HEK293 (cell line): ENCODE measurements around the gene KIAA0753.

Source experiments
- GLI2 ChIP-seq: fragments of 450-650 bp; formaldehyde crosslinking; IDR thresholded peaks from 2 replicates; pipeline ENCODE4; 2017; ENCODE audit warnings: missing biosample characterization, missing genetic modification characterization, low read depth, borderline replicate concordance
- GLIS1 ChIP-seq: fragments of 450-650 bp; formaldehyde crosslinking; IDR thresholded peaks from 2 replicates; pipeline ENCODE4 v1.5.1; 2016; ENCODE audit warnings: missing biosample characterization, missing genetic modification characterization
- HOXC10 ChIP-seq: sonication (generic); formaldehyde crosslinking; IDR thresholded peaks from 2 replicates; pipeline ENCODE4 v1.8.1; 2023; ENCODE audit warnings: mild to moderate bottlenecking, missing genetic modification reagents
- IKZF3 ChIP-seq: fragments of 450-650 bp; IDR thresholded peaks from 2 replicates; pipeline ENCODE4 v1.5.0; 2018; ENCODE audit warnings: missing biosample characterization, mild to moderate bottlenecking, missing genetic modification characterization, moderate library complexity
- MZF1 ChIP-seq: fragments of 450-650 bp; formaldehyde crosslinking; IDR thresholded peaks from 2 replicates; pipeline ENCODE4 v1.5.1; 2017; ENCODE audit warnings: missing biosample characterization, missing genetic modification characterization, borderline replicate concordance
- SCRT2 ChIP-seq: fragments of 450-650 bp; formaldehyde crosslinking; IDR thresholded peaks from 2 replicates; pipeline ENCODE4 v1.5.1; 2016; ENCODE audit warnings: missing biosample characterization, missing genetic modification characterization
- SP3 ChIP-seq: fragments of 450-650 bp; formaldehyde crosslinking; IDR thresholded peaks from 2 replicates; pipeline ENCODE4 v1.5.1; 2016; ENCODE audit warnings: missing biosample characterization, missing genetic modification characterization
- YY2 ChIP-seq: fragments of 450-650 bp; formaldehyde crosslinking; IDR thresholded peaks from 2 replicates; pipeline ENCODE4 v1.5.1; 2016; ENCODE audit warnings: missing biosample characterization, missing genetic modification characterization
- ZBTB20 ChIP-seq: fragments of 450-650 bp; formaldehyde crosslinking; IDR thresholded peaks from 2 replicates; pipeline ENCODE4 v1.5.1; 2016; ENCODE audit warnings: missing biosample characterization, missing genetic modification characterization
- ZEB2 ChIP-seq: fragments of 450-650 bp; formaldehyde crosslinking; IDR thresholded peaks from 2 replicates; pipeline ENCODE4 v1.5.1; 2016; ENCODE audit warnings: missing biosample characterization, missing genetic modification characterization
- ZFP37 ChIP-seq: fragments of 450-650 bp; formaldehyde crosslinking; IDR thresholded peaks from 2 replicates; pipeline ENCODE4 v1.5.1; 2016; ENCODE audit warnings: missing biosample characterization, missing genetic modification characterization
- ZNF10 ChIP-seq: fragments of 450-650 bp; formaldehyde crosslinking; IDR thresholded peaks from 2 replicates; pipeline ENCODE4 v1.5.1; 2017; ENCODE audit warnings: missing biosample characterization, missing genetic modification characterization
- ZNF169 ChIP-seq: fragments of 450-650 bp; formaldehyde crosslinking; IDR thresholded peaks from 2 replicates; pipeline ENCODE4 v1.5.1; 2016; ENCODE audit warnings: missing biosample characterization, missing genetic modification characterization
- ZNF174 ChIP-seq: fragments of 450-650 bp; formaldehyde crosslinking; IDR thresholded peaks from 2 replicates; pipeline ENCODE4 v1.5.0; 2017; ENCODE audit warnings: missing biosample characterization, mild to moderate bottlenecking, missing genetic modification characterization
- ZNF221 ChIP-seq: fragments of 450-650 bp; formaldehyde crosslinking; IDR thresholded peaks from 2 replicates; pipeline ENCODE4 v1.5.1; 2017; ENCODE audit warnings: missing biosample characterization, missing genetic modification characterization, borderline replicate concordance
- ZNF24 ChIP-seq: fragments of 450-650 bp; formaldehyde crosslinking; IDR thresholded peaks from 2 replicates; pipeline ENCODE4 v1.5.1; 2016; ENCODE audit warnings: missing biosample characterization, missing genetic modification characterization
- ZNF266 ChIP-seq: fragments of 450-650 bp; formaldehyde crosslinking; IDR thresholded peaks from 2 replicates; pipeline ENCODE4 v1.5.1; 2016; ENCODE audit warnings: missing biosample characterization, missing genetic modification characterization, low read depth
- ZNF341 ChIP-seq: fragments of 450-650 bp; formaldehyde crosslinking; IDR thresholded peaks from 2 replicates; pipeline ENCODE4; 2016; ENCODE audit warnings: low read depth, missing biosample characterization, missing genetic modification characterization
- ZNF37A ChIP-seq: fragments of 450-650 bp; IDR thresholded peaks from 2 replicates; pipeline ENCODE4 v1.5.1; 2018; ENCODE audit warnings: missing biosample characterization, missing genetic modification characterization
- ZNF433 ChIP-seq: fragments of 450-650 bp; formaldehyde crosslinking; IDR thresholded peaks from 2 replicates; pipeline ENCODE4 v1.5.1; 2016; ENCODE audit warnings: missing biosample characterization, missing genetic modification characterization, low read depth
- ZNF501 ChIP-seq: fragments of 450-650 bp; formaldehyde crosslinking; IDR thresholded peaks from 2 replicates; pipeline ENCODE4 v1.5.1; 2016; ENCODE audit warnings: missing biosample characterization, missing genetic modification characterization
- ZNF548 ChIP-seq: fragments of 450-650 bp; formaldehyde crosslinking; IDR thresholded peaks from 2 replicates; pipeline ENCODE4 v1.5.1; 2016; ENCODE audit warnings: missing biosample characterization, missing genetic modification characterization
- ZNF560 ChIP-seq: fragments of 450-650 bp; formaldehyde crosslinking; IDR thresholded peaks from 2 replicates; pipeline ENCODE4 v1.5.1; 2017; ENCODE audit warnings: missing biosample characterization, missing genetic modification characterization, borderline replicate concordance
- ZNF571 ChIP-seq: fragments of 450-650 bp; formaldehyde crosslinking; IDR thresholded peaks from 2 replicates; pipeline ENCODE4 v1.5.0; 2017; ENCODE audit warnings: missing biosample characterization, missing genetic modification characterization
- ZNF610 ChIP-seq: fragments of 450-650 bp; formaldehyde crosslinking; IDR thresholded peaks from 2 replicates; pipeline ENCODE4 v1.5.1; 2016; ENCODE audit warnings: missing biosample characterization, missing genetic modification characterization, borderline replicate concordance
- ZNF621 ChIP-seq: fragments of 450-650 bp; formaldehyde crosslinking; IDR thresholded peaks from 2 replicates; pipeline ENCODE4 v1.5.1; 2017; ENCODE audit warnings: missing biosample characterization, missing genetic modification characterization
- ZNF629 ChIP-seq: fragments of 450-650 bp; formaldehyde crosslinking; IDR thresholded peaks from 2 replicates; pipeline ENCODE4 v1.5.1; 2017; ENCODE audit warnings: missing biosample characterization, missing genetic modification characterization
- ZNF658 ChIP-seq: fragments of 450-650 bp; formaldehyde crosslinking; IDR thresholded peaks from 2 replicates; pipeline ENCODE4; 2016; ENCODE audit warnings: missing biosample characterization, missing genetic modification characterization
- ZNF747 ChIP-seq: fragments of 450-650 bp; formaldehyde crosslinking; IDR thresholded peaks from 2 replicates; pipeline ENCODE4 v1.5.1; 2016; ENCODE audit warnings: missing biosample characterization, missing genetic modification characterization
- ZNF768 ChIP-seq: fragments of 450-650 bp; formaldehyde crosslinking; IDR thresholded peaks from 2 replicates; pipeline ENCODE4 v1.5.1; 2018; ENCODE audit warnings: missing biosample characterization, mild to moderate bottlenecking, missing genetic modification characterization
- ZNF785 ChIP-seq: fragments of 450-650 bp; formaldehyde crosslinking; IDR thresholded peaks from 2 replicates; pipeline ENCODE4 v1.5.1; 2016; ENCODE audit warnings: missing biosample characterization, missing genetic modification characterization
- TF ChIP-seq, protein P1 (sequence below): fragments of 450-650 bp; formaldehyde crosslinking; IDR thresholded peaks from 2 replicates; pipeline ENCODE4 v1.5.1; 2016; ENCODE audit warnings: missing biosample characterization, missing genetic modification characterization
- TF ChIP-seq, protein P2 (sequence below): fragments of 450-650 bp; formaldehyde crosslinking; IDR thresholded peaks from 2 replicates; pipeline ENCODE4 v1.5.1; 2017; ENCODE audit warnings: missing biosample characterization, missing genetic modification characterization
- TF ChIP-seq, protein P3 (sequence below): fragments of 450-650 bp; formaldehyde crosslinking; IDR thresholded peaks from 2 replicates; pipeline ENCODE4 v1.5.1; 2016; ENCODE audit warnings: missing biosample characterization, missing genetic modification characterization, borderline replicate concordance
- TF ChIP-seq, protein P4 (sequence below): fragments of 450-650 bp; formaldehyde crosslinking; IDR thresholded peaks from 2 replicates; pipeline ENCODE4 v1.5.1; 2016; ENCODE audit warnings: missing biosample characterization, missing genetic modification characterization
- TF ChIP-seq, protein P5 (sequence below): fragments of 450-650 bp; formaldehyde crosslinking; IDR thresholded peaks from 2 replicates; pipeline ENCODE4; 2016; ENCODE audit warnings: missing biosample characterization, missing genetic modification characterization

KIAA0753 gene

DNA sequence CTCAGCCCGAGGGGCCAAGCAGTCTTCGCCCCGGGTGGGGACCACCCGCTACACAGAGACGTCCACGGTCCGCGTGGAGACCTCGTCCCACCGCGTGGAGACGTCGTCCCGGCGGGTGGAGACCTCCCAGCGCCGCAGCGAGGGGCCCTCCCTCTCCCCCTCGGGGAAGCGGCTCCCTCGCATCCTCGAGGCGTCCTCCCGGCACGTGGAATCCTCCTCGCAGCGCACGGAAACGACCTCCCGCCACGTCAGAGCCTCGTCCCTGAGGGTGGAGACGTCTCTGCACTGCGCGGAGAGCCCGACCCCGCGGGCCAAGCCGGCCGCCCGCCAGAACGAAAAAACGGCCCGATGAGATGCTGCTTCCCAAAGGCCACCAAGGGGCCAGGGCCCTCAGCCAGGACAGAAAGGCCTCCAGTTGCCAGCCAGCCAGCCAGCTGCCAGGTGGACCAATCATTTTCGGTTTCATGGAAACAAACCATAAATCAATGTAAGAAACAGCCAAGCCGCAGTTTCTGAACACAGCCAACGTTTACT lies 11.5 kb upstream of the KIAA0753 start (continued):
- no peak; the same call in 1 of the 2 replicates for TF ChIP-seq ZNF341
- TF ChIP-seq ZNF10 (tag by site-specific recombination): no peak
- TF ChIP-seq ZNF610 (tag by site-specific recombination): 0 out of 2 replicates have a peak, but pooled peaks have one; percentile 58
- peak; percentile 44; the same call in 1 of the 2 replicates for TF ChIP-seq ZNF629
- TF ChIP-seq ZNF266: no peak
- no peak for TF ChIP-seq YY2
- TF ChIP-seq, protein P1, sequence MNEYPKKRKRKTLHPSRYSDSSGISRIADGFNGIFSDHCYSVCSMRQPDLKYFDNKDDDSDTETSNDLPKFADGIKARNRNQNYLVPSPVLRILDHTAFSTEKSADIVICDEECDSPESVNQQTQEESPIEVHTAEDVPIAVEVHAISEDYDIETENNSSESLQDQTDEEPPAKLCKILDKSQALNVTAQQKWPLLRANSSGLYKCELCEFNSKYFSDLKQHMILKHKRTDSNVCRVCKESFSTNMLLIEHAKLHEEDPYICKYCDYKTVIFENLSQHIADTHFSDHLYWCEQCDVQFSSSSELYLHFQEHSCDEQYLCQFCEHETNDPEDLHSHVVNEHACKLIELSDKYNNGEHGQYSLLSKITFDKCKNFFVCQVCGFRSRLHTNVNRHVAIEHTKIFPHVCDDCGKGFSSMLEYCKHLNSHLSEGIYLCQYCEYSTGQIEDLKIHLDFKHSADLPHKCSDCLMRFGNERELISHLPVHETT (tag by site-specific recombination): no peak; the same call in 1 of the 2 replicates
- TF ChIP-seq IKZF3 (tag by site-specific recombination): no peak
- no peak for TF ChIP-seq ZNF24 (tag by site-specific recombination)
- TF ChIP-seq ZFP37 (tag by site-specific recombination): peak; percentile 85
- TF ChIP-seq ZNF747: no peak
- TF ChIP-seq HOXC10: no peak; the same call in 1 of the 2 replicates
- peak; percentile 60; the same call in 1 of the 2 replicates for TF ChIP-seq ZNF785 (tag by site-specific recombination)
- TF ChIP-seq ZBTB20 (tag by site-specific recombination): peak; percentile 59; the same call in 1 of the 2 replicates
- TF ChIP-seq ZNF501: peak; percentile 59; the same call in 1 of the 2 replicates
- TF ChIP-seq ZNF560 (tag by site-specific recombination): no peak
- TF ChIP-seq ZNF221 (tag by site-specific recombination): no peak
- peak; percentile 82 for TF ChIP-seq GLIS1
- TF ChIP-seq ZNF571: no peak
- no peak for TF ChIP-seq ZNF548 (tag by site-specific recombination)
- TF ChIP-seq, protein P2, sequence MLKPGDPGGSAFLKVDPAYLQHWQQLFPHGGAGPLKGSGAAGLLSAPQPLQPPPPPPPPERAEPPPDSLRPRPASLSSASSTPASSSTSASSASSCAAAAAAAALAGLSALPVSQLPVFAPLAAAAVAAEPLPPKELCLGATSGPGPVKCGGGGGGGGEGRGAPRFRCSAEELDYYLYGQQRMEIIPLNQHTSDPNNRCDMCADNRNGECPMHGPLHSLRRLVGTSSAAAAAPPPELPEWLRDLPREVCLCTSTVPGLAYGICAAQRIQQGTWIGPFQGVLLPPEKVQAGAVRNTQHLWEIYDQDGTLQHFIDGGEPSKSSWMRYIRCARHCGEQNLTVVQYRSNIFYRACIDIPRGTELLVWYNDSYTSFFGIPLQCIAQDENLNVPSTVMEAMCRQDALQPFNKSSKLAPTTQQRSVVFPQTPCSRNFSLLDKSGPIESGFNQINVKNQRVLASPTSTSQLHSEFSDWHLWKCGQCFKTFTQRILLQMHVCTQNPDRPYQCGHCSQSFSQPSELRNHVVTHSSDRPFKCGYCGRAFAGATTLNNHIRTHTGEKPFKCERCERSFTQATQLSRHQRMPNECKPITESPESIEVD (tag by site-specific recombination): no peak
- no peak for TF ChIP-seq ZNF658 (tag by site-specific recombination)
- no peak for TF ChIP-seq ZNF37A
- 0 out of 2 replicates have a peak, but pooled peaks have one; percentile 28 for TF ChIP-seq ZNF169 (tag by site-specific recombination)
- TF ChIP-seq, protein P3, sequence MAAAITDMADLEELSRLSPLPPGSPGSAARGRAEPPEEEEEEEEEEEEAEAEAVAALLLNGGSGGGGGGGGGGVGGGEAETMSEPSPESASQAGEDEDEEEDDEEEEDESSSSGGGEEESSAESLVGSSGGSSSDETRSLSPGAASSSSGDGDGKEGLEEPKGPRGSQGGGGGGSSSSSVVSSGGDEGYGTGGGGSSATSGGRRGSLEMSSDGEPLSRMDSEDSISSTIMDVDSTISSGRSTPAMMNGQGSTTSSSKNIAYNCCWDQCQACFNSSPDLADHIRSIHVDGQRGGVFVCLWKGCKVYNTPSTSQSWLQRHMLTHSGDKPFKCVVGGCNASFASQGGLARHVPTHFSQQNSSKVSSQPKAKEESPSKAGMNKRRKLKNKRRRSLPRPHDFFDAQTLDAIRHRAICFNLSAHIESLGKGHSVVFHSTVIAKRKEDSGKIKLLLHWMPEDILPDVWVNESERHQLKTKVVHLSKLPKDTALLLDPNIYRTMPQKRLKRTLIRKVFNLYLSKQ (tag by site-specific recombination): no peak
- no peak for TF ChIP-seq MZF1 (tag by site-specific recombination)
- no peak for TF ChIP-seq ZNF768
- TF ChIP-seq, protein P4, sequence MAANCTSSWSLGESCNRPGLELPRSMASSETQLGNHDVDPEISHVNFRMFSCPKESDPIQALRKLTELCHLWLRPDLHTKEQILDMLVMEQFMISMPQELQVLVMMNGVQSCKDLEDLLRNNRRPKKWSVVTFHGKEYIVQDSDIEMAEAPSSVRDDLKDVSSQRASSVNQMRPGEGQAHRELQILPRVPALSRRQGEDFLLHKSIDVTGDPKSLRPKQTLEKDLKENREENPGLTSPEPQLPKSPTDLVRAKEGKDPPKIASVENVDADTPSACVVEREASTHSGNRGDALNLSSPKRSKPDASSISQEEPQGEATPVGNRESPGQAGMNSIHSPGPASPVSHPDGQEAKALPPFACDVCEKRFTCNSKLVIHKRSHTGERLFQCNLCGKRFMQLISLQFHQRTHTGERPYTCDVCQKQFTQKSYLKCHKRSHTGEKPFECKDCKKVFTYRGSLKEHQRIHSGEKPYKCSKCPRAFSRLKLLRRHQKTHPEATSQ: peak; percentile 86
- 0 out of 2 replicates have a peak, but pooled peaks have one; percentile 25 for TF ChIP-seq ZEB2
- TF ChIP-seq ZNF433: no peak
- no peak for TF ChIP-seq SCRT2
- TF ChIP-seq, protein P5, sequence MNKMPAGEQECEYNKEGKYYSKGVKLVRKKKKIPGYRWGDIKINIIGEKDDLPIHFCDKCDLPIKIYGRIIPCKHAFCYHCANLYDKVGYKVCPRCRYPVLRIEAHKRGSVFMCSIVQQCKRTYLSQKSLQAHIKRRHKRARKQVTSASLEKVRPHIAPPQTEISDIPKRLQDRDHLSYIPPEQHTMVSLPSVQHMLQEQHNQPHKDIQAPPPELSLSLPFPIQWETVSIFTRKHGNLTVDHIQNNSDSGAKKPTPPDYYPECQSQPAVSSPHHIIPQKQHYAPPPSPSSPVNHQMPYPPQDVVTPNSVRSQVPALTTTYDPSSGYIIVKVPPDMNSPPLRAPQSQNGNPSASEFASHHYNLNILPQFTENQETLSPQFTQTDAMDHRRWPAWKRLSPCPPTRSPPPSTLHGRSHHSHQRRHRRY (tag by site-specific recombination): no peak
- no peak for TF ChIP-seq SP3 (tag by site-specific recombination)
- no peak for TF ChIP-seq ZNF621 (tag by site-specific recombination)
- no peak for TF ChIP-seq ZNF174 (tag by site-specific recombination)
- TF ChIP-seq GLI2 (tag by site-specific recombination): no peak
